NCI-H2081 treated with DMSO at 0.1 percent for 48 hours (cell line): ENCODE results near the gene APC2.
A peak's percentile ranks its signal among the peaks of the same experiment; 100 is the strongest.
"Not testable (repeated sequence)": the region's sequence is repeated elsewhere in the genome, so short reads cannot be mapped to it uniquely, and the experiment has no call there.

Experiments
- DNase-seq: peaks from one replicate; lab custom pipeline; 2025; lab: John Stamatoyannopoulos, UW

APC2 gene

GRCh38 chr19:1495799-1496713, 46.1 kb downstream of the APC2 start:
- no peak for DNase-seq

- DNase-seq, result no peak
Observed at GRCh38 chr19:1496714-1497577, 47.0 kb downstream of the APC2 start.

- no peak for DNase-seq
Observed at GRCh38 chr19:1497578-1498235, 47.8 kb downstream of the APC2 start.

DNA sequence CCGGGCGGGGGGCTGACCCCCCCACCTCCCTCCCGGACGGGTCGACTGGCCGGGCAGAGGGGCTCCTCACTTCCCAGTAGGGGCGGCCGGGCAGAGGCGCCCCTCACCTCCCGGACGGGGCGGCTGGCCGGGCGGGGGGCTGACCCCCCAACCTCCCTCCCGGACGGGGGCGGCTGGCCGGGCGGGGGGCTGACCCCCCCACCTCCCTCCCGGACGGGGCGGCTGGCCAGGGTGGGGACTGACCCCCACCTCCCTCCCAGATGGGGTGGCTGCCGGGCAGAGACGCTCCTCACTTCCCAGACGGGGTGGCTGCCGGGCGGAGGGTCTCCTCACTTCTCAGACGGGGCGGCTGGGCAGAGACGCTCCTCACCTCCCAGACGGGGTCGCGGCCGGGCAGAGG, 49.3 kb downstream of the APC2 start:
- DNase-seq, result not testable (repeated sequence)

DNA sequence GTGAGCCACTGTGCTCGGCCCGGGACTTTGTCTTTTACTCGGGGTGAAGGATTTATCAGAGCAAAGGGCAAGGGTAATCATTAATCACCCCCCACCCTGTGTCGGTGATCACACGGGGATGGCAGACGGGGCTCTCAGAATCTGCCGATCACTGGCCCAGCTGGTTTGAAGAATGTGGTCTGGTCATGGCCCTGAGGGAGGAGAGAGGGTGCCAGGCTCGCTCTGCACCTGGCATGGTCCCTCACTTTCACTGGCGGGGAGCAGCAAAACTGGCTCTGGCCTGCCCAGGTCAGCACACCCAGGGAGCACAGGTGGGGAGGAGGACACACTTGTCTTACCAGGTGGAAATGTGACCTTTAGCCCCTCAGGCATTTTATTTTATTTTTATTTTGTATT, 51.3 kb downstream of the APC2 start:
- no peak for DNase-seq

DNA sequence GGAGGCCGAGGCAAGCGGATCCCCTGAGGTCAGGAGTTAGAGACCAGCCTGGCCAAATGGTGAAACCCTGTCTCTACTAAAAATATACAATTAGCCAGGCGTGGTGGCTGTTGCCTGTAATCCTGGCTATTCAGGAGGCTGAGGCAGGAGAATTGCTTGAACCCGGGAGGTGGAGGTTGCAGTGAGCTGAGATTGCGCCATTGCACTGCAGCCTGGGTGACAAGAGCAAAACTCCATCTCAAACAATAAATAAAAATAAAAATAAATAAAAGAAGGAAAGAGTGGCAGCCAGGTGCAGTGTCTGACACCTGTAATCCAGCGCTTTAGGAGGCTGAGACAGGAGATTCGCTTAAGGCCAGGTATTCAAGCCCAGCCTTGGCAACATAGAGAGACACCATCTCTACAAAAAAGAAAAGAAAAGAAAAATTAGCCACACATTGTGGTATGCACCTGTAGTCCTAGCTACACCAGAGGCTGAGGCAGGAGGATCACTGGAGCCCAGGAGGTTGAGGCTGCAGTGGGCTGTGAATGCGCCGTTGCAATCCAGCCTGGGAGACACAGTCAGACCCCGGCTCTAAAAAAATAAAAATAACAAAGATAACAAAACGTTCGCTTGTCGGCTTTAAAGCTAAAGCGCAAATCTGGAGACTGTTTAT, 52.6 kb downstream of the APC2 start:
- DNase-seq, result no peak

DNA sequence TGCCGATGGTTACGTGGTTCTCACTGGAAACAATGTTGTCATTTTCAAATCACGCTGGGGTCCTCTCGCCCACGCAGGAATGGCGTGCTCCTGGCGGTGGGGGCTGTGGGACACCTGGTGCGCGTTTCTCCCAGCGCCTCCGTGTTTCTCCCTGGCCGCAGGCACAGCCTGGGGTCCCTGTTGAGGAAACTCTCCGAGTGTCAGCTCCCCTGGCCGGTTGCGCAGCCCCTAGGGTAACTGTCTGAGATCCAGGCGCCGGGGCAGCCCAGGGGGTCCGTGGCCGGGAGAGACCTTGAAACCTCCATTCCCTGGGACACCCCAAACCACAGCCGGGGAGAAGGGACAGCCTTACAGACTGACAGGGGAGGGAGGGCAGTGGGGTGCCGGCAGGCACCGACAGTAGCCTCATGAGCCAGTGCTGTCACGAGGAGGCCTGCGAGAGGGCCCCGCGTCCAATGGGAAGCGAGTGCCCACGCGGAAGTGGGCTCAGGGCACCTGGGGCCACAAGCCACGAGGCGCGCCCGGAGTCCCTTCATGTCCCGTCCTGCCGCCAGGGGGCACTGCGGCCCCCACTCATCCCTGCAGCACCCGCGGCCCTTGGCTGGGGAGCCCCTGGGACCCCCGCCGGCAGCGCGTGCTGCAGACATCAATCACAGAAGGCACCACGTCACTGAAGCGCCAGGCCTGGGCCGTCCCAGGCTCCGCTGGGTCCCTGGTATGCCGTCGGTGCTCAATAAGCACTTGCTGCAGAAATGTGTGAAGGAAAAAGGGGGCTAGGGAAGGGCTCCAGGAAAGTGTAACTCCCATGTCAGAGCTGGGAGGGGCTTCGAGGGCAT, 53.4 kb downstream of the APC2 start:
- DNase-seq, result no peak

GRCh38 chr19:1503925-1504773, 54.2 kb downstream of the APC2 start:
- no peak for DNase-seq

DNA sequence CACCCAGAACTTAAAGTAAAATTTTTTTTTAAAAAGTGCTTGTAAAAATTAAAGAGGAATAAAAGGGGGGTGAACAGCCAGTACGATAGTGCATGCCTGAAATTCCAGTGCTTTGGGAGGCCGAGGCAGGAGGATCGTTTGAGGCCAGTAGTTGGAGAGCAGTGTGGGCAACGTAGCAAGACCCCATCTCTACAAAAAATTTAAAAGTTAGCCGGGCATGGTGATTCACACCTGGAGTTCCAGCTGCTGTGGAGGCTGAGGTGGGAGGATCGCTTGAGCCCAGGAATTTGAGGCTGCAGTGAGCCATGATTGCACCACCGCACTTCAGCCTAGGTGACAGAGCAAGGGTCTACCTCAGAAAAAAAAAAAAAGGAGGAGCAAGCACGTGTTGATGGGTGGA, 55.1 kb downstream of the APC2 start:
- DNase-seq, result no peak

GRCh38 chr19:1505991-1506881, 56.3 kb downstream of the APC2 start:
- DNase-seq, result no peak

DNA sequence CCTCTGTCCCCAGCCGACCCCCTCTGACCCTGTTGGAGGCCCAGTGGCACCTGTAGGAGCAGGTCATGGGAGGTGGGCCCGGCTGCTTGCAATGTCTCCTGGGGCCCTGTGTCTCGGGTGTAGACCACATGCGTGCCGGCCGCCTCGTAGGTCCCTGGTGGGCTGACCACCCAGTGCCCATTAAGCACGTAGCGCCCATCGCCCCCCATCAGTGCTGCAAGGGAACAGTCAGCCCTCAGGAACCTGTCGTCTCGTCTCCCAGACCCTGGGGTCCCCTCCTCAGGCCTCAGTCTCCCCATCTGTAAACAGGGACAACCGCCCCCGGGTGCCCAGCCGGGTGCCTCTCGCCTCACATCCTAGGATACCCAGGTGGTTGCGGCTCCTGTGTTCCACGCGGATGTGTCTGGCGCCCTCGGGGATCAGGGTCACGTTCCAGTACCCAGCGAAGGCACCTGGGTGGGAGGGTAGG, 57.3 kb downstream of the APC2 start:
- no peak for DNase-seq

DNA sequence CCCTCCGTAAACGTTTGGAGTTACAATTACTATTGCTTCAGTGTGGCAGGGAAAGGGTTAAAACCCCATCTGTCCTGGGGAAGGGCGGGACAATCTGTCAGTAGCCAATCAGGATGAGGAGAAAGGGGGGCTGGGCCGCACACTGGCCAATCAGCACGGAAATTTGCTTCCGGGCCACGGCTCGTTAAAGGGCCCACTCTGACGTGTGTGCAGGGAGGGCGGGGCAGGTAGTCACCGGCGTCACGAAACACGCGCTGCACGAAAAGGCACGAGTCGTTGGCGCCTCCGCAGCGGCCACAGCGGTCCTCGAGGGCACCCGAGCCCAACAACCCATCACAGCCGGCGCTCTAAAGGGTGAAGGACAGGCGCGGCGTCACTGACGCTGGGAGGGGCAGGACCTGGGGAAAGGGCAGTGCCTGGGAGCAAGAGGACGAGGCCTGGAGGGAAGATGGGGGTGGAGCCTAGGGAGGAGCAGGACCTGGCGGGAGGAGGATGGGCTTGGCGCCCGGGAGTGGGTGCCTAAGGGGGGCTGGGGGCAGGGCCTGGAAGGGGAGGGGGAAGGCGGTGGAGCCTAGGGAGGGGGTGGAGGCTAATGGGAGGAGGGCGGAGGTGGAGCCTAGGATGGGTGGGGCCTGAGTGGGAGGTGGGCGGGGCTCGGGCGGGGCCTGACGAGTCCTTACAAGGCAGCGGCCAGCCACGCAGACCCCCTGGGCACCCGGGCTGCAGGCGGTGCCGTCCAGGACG, 58.0 kb downstream of the APC2 start:
- DNase-seq, result peak; percentile 55

DNA sequence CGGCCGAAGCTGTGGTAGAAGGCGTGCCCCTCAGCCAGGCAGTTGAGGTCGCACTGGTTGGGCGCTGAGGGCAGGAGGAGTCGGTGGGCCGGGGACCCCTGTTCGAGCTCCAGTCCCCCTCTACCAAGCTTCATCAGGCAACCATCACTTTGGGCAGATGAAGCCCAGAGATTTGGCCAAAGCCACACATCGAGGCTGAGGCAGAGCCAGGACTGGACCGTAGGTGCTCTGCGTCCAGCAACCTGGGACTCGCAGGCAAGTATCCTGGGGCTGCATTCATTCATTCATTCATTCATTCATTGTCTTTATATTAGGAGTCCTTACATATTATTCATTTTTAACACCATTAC, 58.6 kb downstream of the APC2 start:
- DNase-seq, result no peak

- no peak for DNase-seq
Observed at GRCh38 chr19:1509602-1510441, 59.9 kb downstream of the APC2 start.

- DNase-seq, result no peak
Observed at GRCh38 chr19:1510442-1510806, 60.5 kb downstream of the APC2 start.

DNA sequence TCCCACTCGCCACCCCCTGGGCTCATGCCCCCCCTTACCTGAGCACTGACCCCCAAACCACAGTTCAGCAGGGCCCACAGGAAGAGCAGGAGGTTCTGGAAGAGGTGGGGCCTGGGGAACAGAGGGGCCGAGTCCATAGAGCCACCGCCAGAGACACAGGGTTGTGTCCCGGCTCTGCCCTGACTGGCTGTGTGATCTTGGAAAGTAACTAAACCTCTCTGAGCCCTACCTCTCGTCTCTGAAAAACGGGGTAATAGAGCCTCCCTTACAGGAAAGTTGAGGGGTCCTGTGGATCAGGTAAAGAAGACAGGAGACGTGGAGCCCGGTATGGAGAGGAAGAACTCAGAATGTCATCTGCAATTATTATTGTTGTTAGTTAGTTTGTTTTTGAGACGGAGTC, 60.9 kb downstream of the APC2 start:
- no peak for DNase-seq
